Measurements from ENCODE around the gene MAP3K14. TPM values are rescaled to one million over a fixed set of nuclear protein-coding genes. Genes with fewer than 3 reads are reported as not detected.

MAP3K14 gene
- total RNA-seq, 4 donors from 2014 or later = 5.4 to 15.9 (median 12.6) TPM

DNA sequence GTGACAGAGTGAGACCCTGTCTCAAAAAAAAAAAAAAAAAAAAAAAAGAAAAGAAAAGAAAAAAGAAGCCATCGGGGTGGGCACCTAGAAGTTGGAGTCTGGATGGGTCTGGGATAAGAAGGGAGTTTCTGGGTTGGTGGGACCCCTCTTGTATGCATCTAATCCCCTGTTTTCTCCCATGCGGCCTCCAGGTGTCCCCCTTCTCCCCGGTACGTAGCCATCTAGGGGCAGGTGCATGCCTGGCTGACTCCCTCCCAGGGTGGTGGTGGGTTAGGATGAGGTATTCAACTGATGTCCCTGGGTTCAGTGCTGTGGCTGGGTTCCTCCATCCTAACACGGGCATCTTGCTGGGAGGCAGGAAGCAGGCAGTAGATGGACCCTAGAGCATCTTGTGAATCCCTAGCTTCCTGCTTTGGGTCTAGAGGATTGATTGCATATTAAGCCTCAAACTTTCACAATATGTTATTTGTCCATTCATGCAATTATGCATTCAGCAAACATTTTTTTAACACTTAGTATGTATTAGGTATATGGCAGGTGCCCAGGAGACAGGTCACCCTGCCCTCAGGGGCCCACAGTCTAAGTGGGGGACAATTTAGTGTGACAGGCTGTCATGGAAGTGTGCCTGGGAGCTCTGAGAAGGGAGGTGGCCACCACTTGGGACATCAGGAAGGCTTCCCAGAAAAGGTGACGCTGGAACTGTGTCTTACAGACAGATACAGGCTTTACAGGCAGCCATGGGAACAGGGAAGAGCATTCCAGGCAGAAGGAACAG lies 82.0 kb downstream of the MAP3K14 start:
- no peak for ATAC-seq (ENCODE audit: low FRiP score)
- TF ChIP-seq, protein P1, sequence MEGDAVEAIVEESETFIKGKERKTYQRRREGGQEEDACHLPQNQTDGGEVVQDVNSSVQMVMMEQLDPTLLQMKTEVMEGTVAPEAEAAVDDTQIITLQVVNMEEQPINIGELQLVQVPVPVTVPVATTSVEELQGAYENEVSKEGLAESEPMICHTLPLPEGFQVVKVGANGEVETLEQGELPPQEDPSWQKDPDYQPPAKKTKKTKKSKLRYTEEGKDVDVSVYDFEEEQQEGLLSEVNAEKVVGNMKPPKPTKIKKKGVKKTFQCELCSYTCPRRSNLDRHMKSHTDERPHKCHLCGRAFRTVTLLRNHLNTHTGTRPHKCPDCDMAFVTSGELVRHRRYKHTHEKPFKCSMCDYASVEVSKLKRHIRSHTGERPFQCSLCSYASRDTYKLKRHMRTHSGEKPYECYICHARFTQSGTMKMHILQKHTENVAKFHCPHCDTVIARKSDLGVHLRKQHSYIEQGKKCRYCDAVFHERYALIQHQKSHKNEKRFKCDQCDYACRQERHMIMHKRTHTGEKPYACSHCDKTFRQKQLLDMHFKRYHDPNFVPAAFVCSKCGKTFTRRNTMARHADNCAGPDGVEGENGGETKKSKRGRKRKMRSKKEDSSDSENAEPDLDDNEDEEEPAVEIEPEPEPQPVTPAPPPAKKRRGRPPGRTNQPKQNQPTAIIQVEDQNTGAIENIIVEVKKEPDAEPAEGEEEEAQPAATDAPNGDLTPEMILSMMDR (IDR thresholded peaks at IDR 0.05) = no peak
- no peak for DNase-seq (ENCODE audit: low spot score)

DNA sequence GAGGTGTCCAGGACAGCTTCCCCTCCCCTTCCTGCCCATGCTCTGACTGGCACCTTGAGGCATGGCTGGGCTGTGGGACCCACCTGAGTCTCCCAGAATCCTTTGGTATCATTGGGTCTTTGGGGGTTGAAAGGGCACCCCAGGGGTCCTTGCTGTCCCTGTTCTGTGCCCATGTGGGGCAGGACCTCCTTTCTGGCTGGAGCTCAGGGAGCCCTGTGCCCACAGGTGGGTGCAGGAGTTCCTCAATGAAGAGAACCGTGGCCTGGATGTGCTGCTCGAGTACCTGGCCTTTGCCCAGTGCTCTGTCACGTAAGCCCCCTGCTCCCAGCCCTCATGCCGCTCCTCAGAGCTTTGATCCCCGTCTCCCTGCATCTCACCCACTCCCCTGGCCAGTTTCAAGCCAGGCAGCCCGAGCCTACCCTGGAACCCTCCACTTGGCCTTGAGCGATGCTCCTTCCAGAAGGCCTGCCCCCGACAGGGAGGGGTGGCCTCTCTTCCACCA lies 83.3 kb downstream of the MAP3K14 start:
- DNase-seq (ENCODE audit: low spot score) = no peak

DNA sequence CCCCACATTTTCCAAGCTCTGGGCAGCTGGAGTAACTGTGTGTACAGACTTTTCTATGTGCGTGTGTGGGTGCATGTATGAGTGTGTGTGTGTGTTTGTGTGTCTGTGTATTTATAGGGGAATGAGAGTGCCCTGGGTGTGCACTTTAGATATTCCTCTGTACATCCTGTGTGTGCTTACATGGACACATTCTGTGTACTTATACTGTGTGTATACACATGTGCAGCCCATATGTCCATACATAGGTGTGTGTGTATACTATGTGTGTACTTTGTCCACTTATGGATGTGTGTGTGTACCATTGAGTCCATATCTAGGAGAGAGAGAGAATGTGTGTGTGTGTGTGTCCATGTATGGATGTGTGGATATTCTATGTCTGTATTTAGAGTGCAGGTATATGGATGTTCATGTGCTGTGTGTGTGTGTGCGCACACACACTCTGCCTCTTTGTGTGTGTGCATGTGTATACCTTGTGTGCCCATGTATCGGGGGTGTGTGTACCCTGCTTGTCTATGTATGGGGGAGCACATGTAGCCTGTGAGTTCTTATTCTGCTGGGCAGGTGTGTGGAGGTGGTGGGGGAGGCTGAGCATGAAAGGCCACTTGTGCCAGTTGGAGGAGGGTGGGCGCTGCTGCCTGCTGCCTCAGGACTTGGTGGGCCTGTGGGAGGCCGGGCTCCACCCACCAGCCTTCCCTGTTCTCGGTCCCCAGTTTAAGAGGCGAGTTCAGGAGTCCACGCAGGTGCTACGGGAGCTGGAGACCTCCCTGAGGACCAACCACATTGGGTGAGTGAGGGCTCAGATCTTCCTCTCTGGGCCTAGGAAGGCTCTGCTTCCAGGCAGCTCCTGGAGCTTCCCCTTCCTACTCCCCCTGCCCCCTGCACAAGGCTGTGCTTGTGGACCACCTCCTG lies 84.1 kb downstream of the MAP3K14 start:
- TF ChIP-seq, protein P1 (IDR thresholded peaks at IDR 0.05) = no peak
- ATAC-seq (ENCODE audit: low FRiP score) = no peak
- DNase-seq (ENCODE audit: low spot score) = no peak

More for the DNA sequence above, 83.3 kb downstream of the MAP3K14 start:
- TF ChIP-seq, protein P1 (IDR thresholded peaks at IDR 0.05) = no peak
- ATAC-seq (ENCODE audit: low FRiP score) = no peak

DNA sequence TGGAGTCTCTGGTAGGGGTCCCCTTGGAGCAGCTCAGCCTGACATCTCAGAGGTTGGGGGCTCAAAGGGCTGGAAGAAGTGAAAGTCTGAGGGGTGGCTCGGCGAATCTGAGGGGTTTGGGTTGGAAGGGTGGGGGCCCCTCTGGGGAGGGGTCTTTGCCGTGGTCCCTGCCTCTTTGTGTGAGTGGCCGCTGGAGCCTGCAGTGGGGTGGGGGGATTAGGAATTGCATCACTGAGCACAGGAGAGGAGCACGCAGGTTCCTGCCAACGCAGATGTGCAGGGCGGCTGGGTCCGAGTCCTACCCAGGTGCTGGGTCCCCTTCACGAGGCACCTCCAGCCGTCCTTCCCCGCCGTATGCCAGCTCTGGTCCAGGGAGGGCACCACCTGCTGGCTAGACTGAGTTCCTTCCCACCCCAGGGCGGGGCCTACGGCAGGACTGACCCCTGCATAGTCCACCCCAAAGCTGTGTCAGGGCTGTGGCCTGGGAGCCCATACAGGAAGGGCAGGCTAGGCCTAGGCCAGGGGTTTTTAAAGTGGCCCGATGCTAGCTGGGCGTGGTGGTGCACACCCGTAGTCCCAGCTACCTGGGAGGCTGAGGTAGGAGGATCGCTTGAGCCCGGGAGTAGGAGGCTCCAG lies 85.2 kb downstream of the MAP3K14 start:
- DNase-seq (ENCODE audit: low spot score) (no peak), ATAC-seq (ENCODE audit: low FRiP score) (no peak)
- TF ChIP-seq, protein P1 (IDR thresholded peaks at IDR 0.05) = no peak

DNA sequence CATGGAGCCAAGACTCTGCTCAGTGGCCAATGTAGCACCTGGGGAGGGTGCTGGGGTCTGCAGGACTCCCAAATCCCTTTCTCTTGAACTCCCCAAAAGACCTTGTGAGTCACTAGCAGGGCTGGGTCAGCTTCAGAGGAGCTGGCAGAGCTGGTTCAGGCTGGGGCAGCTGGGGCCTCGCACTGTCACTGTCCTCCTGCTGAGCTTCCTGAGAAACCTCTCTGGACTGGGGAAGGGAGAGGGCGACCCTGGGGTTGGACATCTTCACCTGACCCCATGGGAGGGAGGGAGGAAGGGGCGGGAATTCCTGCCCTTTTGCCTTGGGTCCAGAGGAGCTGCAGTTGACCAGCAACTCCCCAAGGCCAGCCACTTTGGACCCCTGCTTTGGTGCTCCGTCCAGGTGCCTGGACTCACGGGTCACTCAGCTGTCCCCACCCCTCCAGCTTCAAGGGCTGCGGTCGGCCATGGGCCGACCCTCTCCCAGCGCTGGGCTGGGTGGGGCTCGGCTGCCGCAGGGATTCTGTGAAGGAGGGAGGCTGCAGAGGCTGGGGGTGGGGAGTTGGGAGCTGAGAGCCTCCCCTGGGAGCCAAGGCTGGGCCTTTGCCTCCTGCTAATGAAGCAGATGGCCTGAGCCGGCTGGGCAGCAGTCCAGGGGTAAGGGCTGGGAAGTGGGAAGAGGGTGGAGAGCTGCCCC lies 85.9 kb downstream of the MAP3K14 start:
- no peak for ATAC-seq (ENCODE audit: low FRiP score)

DNA sequence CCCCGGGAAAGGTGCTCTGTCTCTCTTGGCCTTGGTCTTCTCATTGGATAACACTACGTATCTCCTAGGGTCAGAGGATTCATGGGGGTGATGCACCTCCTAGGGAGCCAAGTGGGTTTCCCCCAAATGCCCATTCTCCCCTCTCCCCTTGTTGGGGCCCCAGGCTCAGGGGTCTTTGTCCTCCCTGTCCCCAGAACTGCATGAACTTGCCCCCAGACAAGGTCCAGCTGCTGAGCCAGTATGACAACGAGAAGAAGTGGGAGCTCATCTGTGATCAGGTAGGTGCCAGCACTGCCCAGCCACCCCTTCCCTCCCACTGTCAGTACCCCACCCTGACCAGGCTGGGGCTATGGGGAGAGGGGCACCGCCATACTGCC lies 86.4 kb downstream of the MAP3K14 start:
- TF ChIP-seq, protein P1 (IDR thresholded peaks at IDR 0.05) = no peak
- DNase-seq (ENCODE audit: low spot score) (no peak), ATAC-seq (ENCODE audit: low FRiP score) (no peak)

More for the DNA sequence above, 85.9 kb downstream of the MAP3K14 start:
- TF ChIP-seq, protein P1 (IDR thresholded peaks at IDR 0.05) = no peak
- DNase-seq (ENCODE audit: low spot score) = no peak
